H1 (cell line): ENCODE data around the gene EVPLL. TPM values are rescaled to one million over a fixed set of nuclear protein-coding genes. Genes with fewer than 3 reads are reported as not detected.
A peak's percentile ranks its signal among the peaks of the same experiment; 100 is the strongest.

Source experiments
- CTCF ChIA-PET: fragments of 300-600 bp; sonication (Branson Sonifier 250); formaldehyde crosslinking; loops from one replicate; lab custom pipeline; 2021; ENCODE audit not compliant: partially characterized antibody; lab: Charles Lee
- POLR2A ChIA-PET: fragments of 300-600 bp; sonication (Branson Sonifier 250); formaldehyde crosslinking; loops from one replicate; lab custom pipeline; 2021; ENCODE audit warnings: inconsistent platforms; ENCODE audit not compliant: partially characterized antibody; lab: Charles Lee
- DNase-seq, 2 experiments: peaks; one replicate each; pipeline versions ENCODE4 v3.0.0 to v3.0.0-alpha.2; 2010 to 2022; ENCODE audit warnings: low spot score in 2 of 2, low read depth in 1 of 2, mixed read lengths in 1 of 2
- FAIRE-seq: peaks from 2 replicates; lab custom pipeline; 2011; peaks lifted over from hg19 to GRCh38; lab: Jason Lieb, UNC
- H2AFZ ChIP-seq: 2 replicates; pipeline ENCODE4 v1.8.1; 2012; ENCODE audit warnings: low read length, inconsistent platforms
- H2AK5ac ChIP-seq: 2 replicates; pipeline ENCODE4 v1.6.1; 2013; ENCODE audit warnings: low read depth, low read length
- H2BK120ac ChIP-seq: replicated peaks from 2 replicates; pipeline ENCODE3; 2013; ENCODE audit warnings: low read depth, low read length, inconsistent platforms
- H2BK12ac ChIP-seq: 2 replicates; pipeline ENCODE4 v1.6.1; 2013; ENCODE audit warnings: low read depth, low read length
- H2BK15ac ChIP-seq: 2 replicates; pipeline ENCODE4 v1.6.1; 2013; ENCODE audit warnings: low read length
- H2BK20ac ChIP-seq: 2 replicates; pipeline ENCODE4 v1.6.1; 2013; ENCODE audit warnings: low read length
- H2BK5ac ChIP-seq: 2 replicates; pipeline ENCODE4 v1.6.1; 2013; ENCODE audit warnings: low read depth, low read length
- H3K14ac ChIP-seq: 2 replicates; pipeline ENCODE4 v1.6.1; 2013; ENCODE audit warnings: inconsistent platforms; ENCODE audit not compliant: insufficient read length
- H3K18ac ChIP-seq: 2 replicates; pipeline ENCODE4 v1.6.1; 2013; ENCODE audit warnings: low read length; ENCODE audit errors: extremely low read depth
- H3K23ac ChIP-seq: 2 replicates; pipeline ENCODE4 v1.6.1; 2013; ENCODE audit warnings: inconsistent platforms; ENCODE audit not compliant: insufficient read length
- H3K23me2 ChIP-seq: 2 replicates; pipeline ENCODE4 v1.6.1; 2013; ENCODE audit warnings: low read depth, low read length
- H3K27ac ChIP-seq: 2 replicates; pipeline ENCODE4 v1.6.1; 2011; ENCODE audit warnings: low read depth, low read length, inconsistent platforms
- H3K27me3 ChIP-seq, 4 experiments: replicated peaks in 1 of 4; 1 replicate in 1 of 4; 2 replicates in 3 of 4; pipeline versions ENCODE4 v1.6.1 to v1.8.1; 2011 to 2013; ENCODE audit warnings: low read length in 3 of 4, mild to moderate bottlenecking in 3 of 4, inconsistent platforms in 2 of 4, mixed read lengths in 2 of 4, moderate library complexity in 1 of 4; ENCODE audit not compliant: control insufficient read depth in 3 of 4, insufficient read depth in 3 of 4; ENCODE audit errors: extremely low read depth in 1 of 4
- H3K36me3 ChIP-seq, 4 experiments: 2 replicates each; pipeline versions ENCODE4 v1.6.1 to v1.8.1; 2011 to 2013; ENCODE audit warnings: mild to moderate bottlenecking in 4 of 4, low read length in 3 of 4, moderate library complexity in 2 of 4, control low read depth in 1 of 4, inconsistent platforms in 1 of 4; ENCODE audit not compliant: insufficient read depth in 4 of 4, control insufficient read depth in 2 of 4
- H3K4ac ChIP-seq: replicated peaks from 2 replicates; pipeline ENCODE3; 2013; ENCODE audit warnings: low read length, low read depth, mixed read lengths, inconsistent platforms; ENCODE audit not compliant: insufficient read length
- H3K4me1 ChIP-seq, 4 experiments: replicated peaks in 1 of 4; 1 replicate in 1 of 4; 2 replicates in 3 of 4; pipeline versions ENCODE4 v1.6.1 to v1.8.1; 2011 to 2013; ENCODE audit warnings: low read length in 3 of 4, inconsistent platforms in 2 of 4, mixed read lengths in 1 of 4; ENCODE audit not compliant: insufficient read depth in 4 of 4, control insufficient read depth in 3 of 4
- H3K4me2 ChIP-seq, 2 experiments: 2 replicates each; pipeline versions ENCODE4 v1.6.1 to v1.8.1; 2011 to 2013; ENCODE audit warnings: low read depth in 2 of 2, low read length in 2 of 2, control low read depth in 1 of 2, inconsistent platforms in 1 of 2, mild to moderate bottlenecking in 1 of 2; ENCODE audit not compliant: insufficient read depth in 1 of 2
- H3K4me3 ChIP-seq, 4 experiments: fragments of 200-600, 300-600 bp in 1 of 4; sonication (generic), shearing (Covaris generic), sonication (Bioruptor Twin) in 1 of 4; 2 replicates each; pipeline versions ENCODE4 v1.5.1 to v1.8.1; 2011 to 2016; ENCODE audit warnings: low read length in 4 of 4, low read depth in 3 of 4, control low read depth in 2 of 4, inconsistent platforms in 2 of 4, mild to moderate bottlenecking in 2 of 4, mixed read lengths in 1 of 4, moderate library complexity in 1 of 4; ENCODE audit not compliant: insufficient read depth in 2 of 4; ENCODE audit errors: extremely low read depth in 1 of 4
- H3K56ac ChIP-seq: replicated peaks from 2 replicates; pipeline ENCODE3; 2013; ENCODE audit warnings: low read depth, mild to moderate bottlenecking, mixed read lengths, low read length, inconsistent platforms; ENCODE audit not compliant: insufficient read length
- H3K79me1 ChIP-seq: 2 replicates; pipeline ENCODE4 v1.6.1; 2013; ENCODE audit warnings: low read depth, low read length, control low read depth
- H3K79me2 ChIP-seq, 2 experiments: 2 replicates each; pipeline versions ENCODE4 v1.6.1 to v1.8.1; 2012 to 2013; ENCODE audit warnings: low read length in 2 of 2, mild to moderate bottlenecking in 2 of 2, inconsistent platforms in 1 of 2; ENCODE audit not compliant: insufficient read depth in 2 of 2, control insufficient read depth in 1 of 2
- H3K9ac ChIP-seq, 4 experiments: replicated peaks in 1 of 4; 1 replicate in 1 of 4; 2 replicates in 3 of 4; pipeline versions ENCODE4 v1.6.1 to v1.8.1; 2011 to 2013; ENCODE audit warnings: low read depth in 3 of 4, low read length in 3 of 4, control low read depth in 2 of 4, mild to moderate bottlenecking in 2 of 4, moderate library complexity in 2 of 4, inconsistent platforms in 1 of 4; ENCODE audit errors: extremely low read depth in 1 of 4
- H3K9me3 ChIP-seq, 2 experiments: 2 replicates each; pipeline versions ENCODE4 v1.6.1 to v1.8.1; 2012 to 2013; ENCODE audit warnings: mild to moderate bottlenecking in 2 of 2, moderate library complexity in 2 of 2, control low read depth in 1 of 2, inconsistent platforms in 1 of 2, low read depth in 1 of 2, low read length in 1 of 2, mixed read lengths in 1 of 2; ENCODE audit not compliant: insufficient read depth in 2 of 2
- H4K20me1 ChIP-seq, 2 experiments: replicated peaks in 1 of 2; 2 replicates each; pipeline versions ENCODE3 to v1.8.1; 2011 to 2013; ENCODE audit warnings: inconsistent platforms in 2 of 2, low read length in 2 of 2, mild to moderate bottlenecking in 1 of 2; ENCODE audit not compliant: insufficient read depth in 2 of 2, control insufficient read depth in 1 of 2
- H4K5ac ChIP-seq: 2 replicates; pipeline ENCODE4 v1.6.1; 2013; ENCODE audit warnings: low read length, low read depth, mixed read lengths, inconsistent platforms; ENCODE audit not compliant: insufficient read length
- H4K8ac ChIP-seq: 2 replicates; pipeline ENCODE4 v1.8.0; 2013; ENCODE audit warnings: mild to moderate bottlenecking, moderate library complexity, low read length, inconsistent platforms; ENCODE audit not compliant: insufficient read depth; ENCODE audit errors: extremely low read depth
- H4K91ac ChIP-seq: replicated peaks from 2 replicates; pipeline ENCODE3; 2013; ENCODE audit warnings: low read length, mixed read lengths, inconsistent platforms; ENCODE audit not compliant: insufficient read length
- ASH2L ChIP-seq: fragments of 200-600, 300-600 bp; sonication (generic); IDR thresholded peaks from one replicate; pipeline ENCODE4 v1.7.1; 2017; ENCODE audit warnings: low read length
- CEBPB ChIP-seq: IDR thresholded peaks from 2 replicates; pipeline ENCODE4 v1.6.1; 2012; ENCODE audit warnings: low read depth, low read length
- E2F6 ChIP-seq: IDR thresholded peaks from 2 replicates; pipeline ENCODE4 v1.6.1; 2012; ENCODE audit warnings: inconsistent platforms
- EZH2 ChIP-seq: fragments of 200-600 bp; sonication (generic); IDR thresholded peaks from 2 replicates; pipeline ENCODE4 v1.7.1; 2012; ENCODE audit warnings: low read depth, mild to moderate bottlenecking, moderate library complexity, low read length, inconsistent platforms; ENCODE audit not compliant: severe bottlenecking
- FOSL1 ChIP-seq: IDR thresholded peaks from 2 replicates; pipeline ENCODE4 v1.6.1; 2011; ENCODE audit warnings: mild to moderate bottlenecking, low read depth, low read length, moderate library complexity; ENCODE audit not compliant: insufficient read depth
- JUND ChIP-seq: IDR thresholded peaks from 2 replicates; pipeline ENCODE4 v1.6.1; 2011; ENCODE audit warnings: mild to moderate bottlenecking, improper control_type of control experiment, low read length
- KDM4A ChIP-seq: IDR thresholded peaks from one replicate; pipeline ENCODE4 v1.7.1; 2012; ENCODE audit warnings: low read depth, mild to moderate bottlenecking, moderate library complexity, low read length, inconsistent platforms; ENCODE audit not compliant: severe bottlenecking
- MAFK ChIP-seq: IDR thresholded peaks from 2 replicates; pipeline ENCODE4 v1.6.1; 2012; ENCODE audit warnings: low read depth, mild to moderate bottlenecking, improper control_type of control experiment, low read length
- POU5F1 ChIP-seq: IDR thresholded peaks from 2 replicates; pipeline ENCODE4 v1.6.1; 2011; ENCODE audit warnings: low read depth, mild to moderate bottlenecking, low read length, moderate library complexity
- RFX5 ChIP-seq: IDR thresholded peaks from 2 replicates; pipeline ENCODE4 v1.6.1; 2011; ENCODE audit warnings: low read depth, low read length, improper control_type of control experiment, borderline replicate concordance
- SP4 ChIP-seq: IDR thresholded peaks from 2 replicates; pipeline ENCODE4 v1.6.1; 2012; ENCODE audit warnings: low read length, inconsistent platforms
- WGBS, 2 experiments: shearing (Covaris generic) in 1 of 2; methylation state at CpG; one replicate each; pipeline versions ENCODE4 v1.1.6 to v1.1.7; 2013 to 2015; ENCODE audit warnings: low lambda C conversion rate in 2 of 2, mixed read lengths in 2 of 2, inconsistent platforms in 1 of 2, low coverage in 1 of 2, missing lambda C conversion rate in 1 of 2; ENCODE audit not compliant: insufficient replicate concordance in 2 of 2, insufficient coverage in 1 of 2, insufficient read length in 1 of 2; ENCODE audit errors: extremely low coverage in 1 of 2, missing lambda C conversion rate in 1 of 2; 5-methylcytosine and 5-hydroxymethylcytosine counted together
- polyA plus RNA-seq, 7 experiments: library from polyadenylated mRNA; depleted of rRNA in 3 of 7; stranded (reverse) in 5 of 7; unstranded in 2 of 7; fragments of >200 nt in 5 of 7; fragments of 200-250 nt in 2 of 7; gene quantifications; 1 replicate in 5 of 7; 2 replicates in 1 of 7; 4 replicates in 1 of 7; pipeline versions ENCODE4 v1.2.1 to v1.2.3, GENCODE V29; 2011 to 2013; ENCODE audit warnings: missing spikeins in 2 of 7, mixed read lengths in 2 of 7
- total RNA-seq: library from RNA; stranded (reverse); fragmentation: NEBNext Ultra II Directional; extraction: Animal tissue kit (Norgen Biotek cat#: 25700); gene quantifications from 2 replicates; pipeline ENCODE4 v1.2.1, GENCODE V29; 2021

The EVPLL gene
- total and polyA plus RNA-seq, 2 of the 8 experiments (the other 6 are each of a cell fraction or from before 2014, with no cell fraction given), result 0.06 TPM; not detected in 1

GRCh38 chr17:18361837-18362697 is 15.5 kb upstream of the EVPLL start:
- H3K79me1 ChIP-seq, result peaks cover 7% of the 10 kb centered on the region; the same call in 1 of the 2 replicates
- CTCF ChIA-PET, result interaction anchor here (0.8 to 1.9 kb wide), 5 partner anchors 10 to 42 kb away, joined by 3 to 5 read pairs (median 4); no protein-coding TSS in a partner anchor
- no peak overlapping the region for H2BK120ac ChIP-seq
- peak overlapping the region; percentile 78 to 79 for H3K4me2 ChIP-seq
- FAIRE-seq, result no peak
- H2BK12ac ChIP-seq, result no peak overlapping the region
- H3K9ac ChIP-seq, result peak overlapping the region in 3 of 4 experiments; percentile 42 to 75 (median 48); a peak in 5 of 7 replicates
- POLR2A ChIA-PET, result interaction anchor here (0.8 to 3.0 kb wide), 10 partner anchors 9 to 178 kb away, joined by 3 to 13 read pairs (median 4); partner anchors contain the start of genes ALKBH5, MIEF2, SMCR8 and TOP3A
- no peak overlapping the region for H2AFZ ChIP-seq
- no peak overlapping the region for H3K56ac ChIP-seq
- H2BK5ac ChIP-seq, result no peak overlapping the region
- no peak overlapping the region for H3K4ac ChIP-seq
- H3K9me3 ChIP-seq, result no peaks in the 10 kb centered on the region
- H3K18ac ChIP-seq, result no peak overlapping the region
- peak overlapping the region; percentile 78 for H4K5ac ChIP-seq
- H4K8ac ChIP-seq, result peak overlapping the region; percentile 68; the same call in 1 of the 2 replicates
- no peak overlapping the region for H4K91ac ChIP-seq
- DNase-seq, result no peak
- peak overlapping the region; percentile 84 to 94 (median 88) for H3K4me3 ChIP-seq
- H3K14ac ChIP-seq, result no peak overlapping the region
- H3K23me2 ChIP-seq, result peaks cover 6% of the 10 kb centered on the region
- peaks cover 0 to 2% (median 0%) of the 10 kb centered on the region in 4 experiments; a peak in 1 of 7 replicates for H3K4me1 ChIP-seq
- H2BK20ac ChIP-seq, result no peak overlapping the region
- no peaks in the 10 kb centered on the region for H3K27me3 ChIP-seq
- H3K36me3 ChIP-seq, result peaks cover 0 to 9% (median 3%) of the 10 kb centered on the region in 4 experiments; a peak in 3 of 8 replicates
- H2BK15ac ChIP-seq, result no peak overlapping the region
- WGBS, 2 experiments, result 69 to 100% methylated on average over 2 to 15 of the region's 15 CpGs
- H3K23ac ChIP-seq, result no peak overlapping the region
- H3K27ac ChIP-seq, result no peak overlapping the region
- H2AK5ac ChIP-seq, result 0 out of 2 replicates have a peak overlapping the region, but pooled peaks have one; percentile 24
- peaks cover 4 to 35% of the 10 kb centered on the region in 2 experiments for H3K79me2 ChIP-seq
- peaks cover 0 to 2% of the 10 kb centered on the region in 2 experiments for H4K20me1 ChIP-seq
- TF ChIP-seq RFX5, result no peak
- no peak for TF ChIP-seq E2F6
- no peak for TF ChIP-seq MAFK
- no peak for TF ChIP-seq EZH2
- no peak for TF ChIP-seq KDM4A
- no peak for TF ChIP-seq JUND
- no peak for TF ChIP-seq ASH2L
- TF ChIP-seq SP4, result no peak
- no peak for TF ChIP-seq POU5F1
- no peak for TF ChIP-seq CEBPB
- TF ChIP-seq FOSL1, result no peak
